HepG2 (cell line): ENCODE results near the gene UNCX. TPM values are rescaled to one million over a fixed set of nuclear protein-coding genes. Genes with fewer than 3 reads are reported as not detected.

Source experiments
- ATAC-seq: fragments of 200-7000 bp; cut with Tn5 transposase; 3 replicates; pipeline ENCODE4 v1.9.1; 2020; ENCODE audit warnings: mild to moderate bottlenecking, moderate library complexity
- BruUV-seq: library from RNA; stranded (reverse); fragments of 400-500 nt; replicated peaks from 2 replicates; lab custom pipeline; 2021; lab: Mats Ljungman, UMichigan
- CTCF ChIA-PET: fragments of 300-600 bp; formaldehyde crosslinking; extraction: SDS; loops from one replicate; lab custom pipeline; 2021; ENCODE audit warnings: low total read pairs, inconsistent platforms, low intra/inter-chr PET ratio; lab: Yijun Ruan, JAX
- POLR2A ChIA-PET: fragments of 350-600 bp; sonication (Branson Sonifier 250); formaldehyde crosslinking; loops from one replicate; lab custom pipeline; 2020; ENCODE audit warnings: antibody characterized with exemption, inconsistent platforms; lab: Yijun Ruan, JAX
- DNase-seq: peaks from one replicate; pipeline ENCODE4 v3.0.0-alpha.2; 2015; ENCODE audit warnings: low spot score
- FAIRE-seq: peaks from 3 replicates; lab custom pipeline; 2011; peaks lifted over from hg19 to GRCh38; lab: Jason Lieb, UNC
- H2AFZ ChIP-seq: one replicate; pipeline ENCODE4 v1.6.1; 2011; ENCODE audit warnings: low read length, inconsistent platforms
- H3K27ac ChIP-seq: fragments of 300-600 bp; 3 replicates; pipeline ENCODE4 v1.8.0; 2011; ENCODE audit warnings: mixed run types, mild to moderate bottlenecking, mixed read lengths, low read length, inconsistent platforms; ENCODE audit not compliant: insufficient read depth; ENCODE audit errors: extremely low read length
- H3K27me3 ChIP-seq, 2 experiments: fragments of 200-600 bp in 1 of 2; 2 replicates in 1 of 2; 3 replicates in 1 of 2; pipeline versions ENCODE4 v1.6.0 to v1.8.0; 2011; ENCODE audit warnings: low read length in 2 of 2, mild to moderate bottlenecking in 2 of 2, moderate library complexity in 2 of 2, inconsistent platforms in 1 of 2; ENCODE audit not compliant: insufficient read depth in 2 of 2, control insufficient read depth in 1 of 2
- H3K36me3 ChIP-seq, 2 experiments: fragments of 200-600 bp in 1 of 2; replicated peaks in 1 of 2; 2 replicates in 1 of 2; 3 replicates in 1 of 2; pipeline versions ENCODE4 v1.5.1 to v1.8.0; 2011; ENCODE audit warnings: low read length in 2 of 2, inconsistent platforms in 1 of 2; ENCODE audit not compliant: insufficient read depth in 2 of 2, control insufficient read depth in 1 of 2
- H3K4me1 ChIP-seq: 2 replicates; pipeline ENCODE4 v1.5.1; 2012; ENCODE audit warnings: low read length, inconsistent platforms; ENCODE audit not compliant: insufficient read depth
- H3K4me2 ChIP-seq: 2 replicates; pipeline ENCODE4 v1.6.0; 2011; ENCODE audit warnings: low read depth, low read length, inconsistent platforms
- H3K4me3 ChIP-seq, 3 experiments: fragments of 200-600 bp in 1 of 3; sonication (generic), shearing (Covaris generic) in 1 of 3; replicated peaks in 1 of 3; 2 replicates each; pipeline ENCODE4 v1.5.1; 2011 to 2016; ENCODE audit warnings: low read length in 3 of 3, inconsistent platforms in 2 of 3, low read depth in 2 of 3, mild to moderate bottlenecking in 2 of 3, control low read depth in 1 of 3, mixed read lengths in 1 of 3; ENCODE audit not compliant: insufficient read depth in 1 of 3
- H3K79me2 ChIP-seq: one replicate; pipeline ENCODE4 v1.6.1; 2011; ENCODE audit warnings: low read length, inconsistent platforms; ENCODE audit not compliant: insufficient read depth
- H3K9ac ChIP-seq: 2 replicates; pipeline ENCODE4 v1.6.0; 2011; ENCODE audit warnings: mild to moderate bottlenecking, low read depth, low read length, inconsistent platforms; ENCODE audit not compliant: insufficient read depth
- H3K9me3 ChIP-seq: 2 replicates; pipeline ENCODE4 v1.5.1; 2012; ENCODE audit warnings: mild to moderate bottlenecking, low read length
- H4K20me1 ChIP-seq: 2 replicates; pipeline ENCODE4 v1.6.0; 2011; ENCODE audit warnings: inconsistent platforms, mild to moderate bottlenecking, low read length, moderate library complexity; ENCODE audit not compliant: insufficient read depth
- ETV6 ChIP-seq: sonication (generic); formaldehyde crosslinking; conservative IDR thresholded peaks from 2 replicates; pipeline ENCODE4 v1.4.0; 2020; ENCODE audit warnings: missing genetic modification reagents
- HOXD1 ChIP-seq: sonication (generic); formaldehyde crosslinking; IDR thresholded peaks from 2 replicates; pipeline ENCODE4 v1.5.0; 2020; ENCODE audit warnings: missing genetic modification reagents
- IRF1 ChIP-seq: sonication (generic); formaldehyde crosslinking; IDR thresholded peaks from 2 replicates; pipeline ENCODE4 v1.4.0; 2020; ENCODE audit warnings: low read depth, mild to moderate bottlenecking, missing genetic modification reagents
- KAT8 ChIP-seq: IDR thresholded peaks from 2 replicates; pipeline ENCODE4 v1.6.1; 2016; ENCODE audit warnings: missing genetic modification reagents, missing compliant biosample characterization
- MED1 ChIP-seq: sonication (generic); formaldehyde crosslinking; IDR thresholded peaks from 2 replicates; pipeline ENCODE4 v1.4.0; 2020; ENCODE audit warnings: missing genetic modification reagents
- MIER3 ChIP-seq: IDR thresholded peaks from 2 replicates; pipeline ENCODE4 v1.6.1; 2016; ENCODE audit warnings: missing compliant biosample characterization, borderline replicate concordance
- NFIB ChIP-seq: sonication (generic); formaldehyde crosslinking; IDR thresholded peaks from 2 replicates; pipeline ENCODE4 v1.9.0; 2021; ENCODE audit warnings: missing genetic modification reagents, mild to moderate bottlenecking, borderline replicate concordance
- PHB2 ChIP-seq: fragments of 450-650 bp; IDR thresholded peaks from 2 replicates; pipeline ENCODE4 v1.6.1; 2018; ENCODE audit not compliant: partially characterized antibody
- PRPF4 ChIP-seq: fragments of 200-400 bp; formaldehyde crosslinking; IDR thresholded peaks from 2 replicates; pipeline ENCODE4 v1.6.1; 2016; ENCODE audit warnings: low read length, low read depth; ENCODE audit not compliant: poor library complexity, severe bottlenecking
- REPIN1 ChIP-seq: sonication (generic); formaldehyde crosslinking; IDR thresholded peaks from 2 replicates; pipeline ENCODE4 v1.8.0; 2022; ENCODE audit warnings: missing genetic modification reagents, low read depth, mild to moderate bottlenecking, borderline replicate concordance
- RFX1 ChIP-seq: fragments of 450-650 bp; IDR thresholded peaks from 2 replicates; pipeline ENCODE4 v1.6.1; 2017
- RFX5 ChIP-seq: IDR thresholded peaks from 2 replicates; pipeline ENCODE4 v1.6.1; 2011; ENCODE audit warnings: low read depth, low read length, improper control_type of control experiment
- SP140L ChIP-seq: sonication (generic); formaldehyde crosslinking; IDR thresholded peaks from 2 replicates; pipeline ENCODE4 v1.4.0; 2020; ENCODE audit warnings: missing genetic modification reagents, borderline replicate concordance
- ZBTB21 ChIP-seq: sonication (generic); formaldehyde crosslinking; IDR thresholded peaks from 2 replicates; pipeline ENCODE4 v1.4.0; 2020; ENCODE audit warnings: missing genetic modification reagents
- ZNF569 ChIP-seq: sonication (generic); formaldehyde crosslinking; IDR thresholded peaks from 2 replicates; pipeline ENCODE4 v1.5.0; 2020; ENCODE audit warnings: mild to moderate bottlenecking, missing genetic modification reagents, moderate library complexity, borderline replicate concordance
- ZNF776 ChIP-seq: sonication (generic); formaldehyde crosslinking; IDR thresholded peaks from 2 replicates; pipeline ENCODE4 v1.4.0; 2020; ENCODE audit warnings: mild to moderate bottlenecking, missing genetic modification reagents
- ZNF788 ChIP-seq: sonication (generic); formaldehyde crosslinking; IDR thresholded peaks from 2 replicates; pipeline ENCODE4 v1.5.0; 2020; ENCODE audit warnings: mild to moderate bottlenecking, missing genetic modification reagents, borderline replicate concordance
- ZNF792 ChIP-seq: IDR thresholded peaks from 2 replicates; pipeline ENCODE4 v1.6.1; 2016
- ZSCAN22 ChIP-seq: sonication (generic); formaldehyde crosslinking; IDR thresholded peaks from 2 replicates; pipeline ENCODE4 v1.4.0; 2020; ENCODE audit warnings: mild to moderate bottlenecking, missing genetic modification reagents
- WGBS: methylation state at CpG from one replicate; pipeline ENCODE4 v1.1.6; 2017; ENCODE audit warnings: low lambda C conversion rate; 5-methylcytosine and 5-hydroxymethylcytosine counted together
- in situ Hi-C: cut with HindIII; loops from 2 replicates; pipeline ENCODE4 v1.10.0; 2017; ENCODE audit warnings: low pct_unique_long_range_greater_than_20kb; ENCODE audit not compliant: extremely low pct_ligation_motif_present
- intact Hi-C: fragments of 100-400 bp; cut with micrococcal nuclease; formaldehyde crosslinking; loops from one replicate; pipeline ENCODE4 v1.10.0; 2022; ENCODE audit not compliant: unreplicated experiment
- polyA plus RNA-seq, 8 experiments: library from polyadenylated mRNA; depleted of rRNA in 3 of 8; stranded (reverse) in 7 of 8; unstranded in 1 of 8; fragments of >200 nt; fragmentation: Illumina TruSeq in 4 of 8; extraction: Trizol in 4 of 8; gene quantifications; 2 replicates each; pipeline versions ENCODE4 v1.2.1 to v1.2.3, GENCODE V29; 2011 to 2016; ENCODE audit warnings: low read depth in 4 of 8, missing spikeins in 1 of 8, mixed read lengths in 1 of 8; ENCODE audit not compliant: insufficient read depth in 1 of 8
- total RNA-seq, 5 experiments: library from RNA; depleted of rRNA; stranded (reverse); fragments of >200 nt; fragmentation: Illumina TruSeq; extraction: Trizol; gene quantifications; 2 replicates each; pipeline ENCODE4 v1.2.3, GENCODE V29; 2016; ENCODE audit warnings: low read depth in 1 of 5

The UNCX gene
- total and polyA plus RNA-seq, 2 of the 13 experiments (the other 11 are each of a cell fraction or from before 2014, with no cell fraction given): not detected

GRCh38 chr7:1238931-1239802, 6.5 kb downstream of the UNCX start:
- H3K36me3 ChIP-seq: no peaks in the 10 kb centered on the region
- ChIA-PET CTCF (no interaction called here), POLR2A (no interaction called here)
- H4K20me1 ChIP-seq: no peaks in the 10 kb centered on the region
- H3K27ac ChIP-seq: no peak overlapping the region
- no peak for TF ChIP-seq RFX5
- no peak for TF ChIP-seq PRPF4
- no peak for TF ChIP-seq KAT8 (CRISPR knock-in tag)
- no peak for TF ChIP-seq MED1 (CRISPR knock-in tag)
- no peak for TF ChIP-seq ZNF569 (CRISPR knock-in tag)
- no peak for TF ChIP-seq IRF1 (CRISPR knock-in tag)
- TF ChIP-seq PHB2: no peak
- TF ChIP-seq ZBTB21 (CRISPR knock-in tag): no peak
- no peak for TF ChIP-seq ETV6 (CRISPR knock-in tag)
- TF ChIP-seq RFX1: no peak
- no peak for TF ChIP-seq HOXD1
- no peak for TF ChIP-seq SP140L (CRISPR knock-in tag)
- TF ChIP-seq NFIB (CRISPR knock-in tag): no peak
- TF ChIP-seq ZSCAN22 (CRISPR knock-in tag): no peak
- no peak for TF ChIP-seq ZNF788 (CRISPR knock-in tag)
- TF ChIP-seq ZNF776 (CRISPR knock-in tag): no peak
- TF ChIP-seq ZNF792 (CRISPR knock-in tag): no peak
- TF ChIP-seq REPIN1: no peak
- no peak for TF ChIP-seq MIER3 (CRISPR knock-in tag)
- H3K9ac ChIP-seq: no peak overlapping the region
- no peak for DNase-seq
- 16% methylated on average over 27 of the region's 27 CpGs for WGBS
- no peaks in the 10 kb centered on the region for H3K9me3 ChIP-seq
- ATAC-seq: no peak
- no peak overlapping the region for H2AFZ ChIP-seq
- H3K79me2 ChIP-seq: no peaks in the 10 kb centered on the region
- peaks cover 17 to 84% of the 10 kb centered on the region in 2 experiments; a peak in 4 of 5 replicates for H3K27me3 ChIP-seq
- no peak overlapping the region for H3K4me2 ChIP-seq
- H3K4me1 ChIP-seq: no peaks in the 10 kb centered on the region
- BruUV-seq: no TSS peak
- no peak for FAIRE-seq
- intact Hi-C loops (no loop called here), in situ Hi-C loops (no loop called here)
- no peak overlapping the region for H3K4me3 ChIP-seq
